Hepatocyte (in vitro differentiated cells): Measurements from ENCODE around the gene MAP6.

Experiments
- EZH2 ChIP-seq: fragments of 200-600 bp; sonication (generic); IDR thresholded peaks from 2 replicates; pipeline ENCODE4 v1.6.1; 2016; ENCODE audit warnings: antibody characterized with exemption, mild to moderate bottlenecking, borderline replicate concordance
- EZH2phosphoT487 ChIP-seq: fragments of 200-600 bp; sonication (generic); IDR thresholded peaks from one replicate; pipeline ENCODE4 v1.6.1; 2018; ENCODE audit warnings: antibody characterized with exemption, mild to moderate bottlenecking, low read depth, moderate library complexity; ENCODE audit not compliant: unreplicated experiment, severe bottlenecking
- TF ChIP-seq, protein P1 (sequence below): fragments of 200-600 bp; sonication (generic); IDR thresholded peaks from 2 replicates; pipeline ENCODE4 v1.5.1; 2016; ENCODE audit warnings: antibody characterized with exemption, mild to moderate bottlenecking; ENCODE audit not compliant: poor library complexity

DNA sequence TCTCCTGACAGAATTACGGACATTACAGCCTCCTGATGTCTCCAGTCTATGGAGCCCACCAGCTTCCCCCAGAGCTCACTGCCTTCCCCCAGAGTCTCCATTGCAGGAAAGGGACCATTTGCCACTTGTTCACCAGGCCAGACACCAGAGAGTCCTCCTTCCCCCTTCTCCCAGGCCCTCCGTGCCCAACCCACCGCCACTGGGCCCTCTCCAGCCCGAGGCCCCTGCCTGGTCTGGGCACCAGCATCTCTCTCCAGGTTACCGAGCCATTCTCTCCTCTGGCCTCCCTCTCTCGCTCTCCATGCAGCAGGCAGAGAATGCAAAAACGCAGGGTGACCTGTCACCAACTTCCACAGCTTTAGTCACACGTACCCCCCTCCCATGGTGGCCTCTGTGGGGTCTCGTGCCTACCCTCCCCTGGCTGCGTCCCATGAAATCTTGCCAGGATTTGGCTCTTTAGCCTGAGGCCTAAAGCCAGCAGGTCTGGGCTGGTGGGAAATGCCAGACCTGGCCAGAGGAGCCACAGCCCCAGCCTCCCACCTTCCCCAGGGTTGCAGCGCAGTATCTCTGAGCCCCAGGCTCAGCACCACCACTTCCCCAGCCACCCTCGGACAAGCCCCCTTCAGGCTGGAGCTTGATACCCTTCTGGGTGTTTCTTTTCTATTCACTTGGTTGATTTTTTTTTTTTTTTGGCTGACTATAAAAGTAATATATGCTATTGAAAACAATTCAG is 113.6 kb downstream of the MAP6 start:
- TF ChIP-seq, protein P1, sequence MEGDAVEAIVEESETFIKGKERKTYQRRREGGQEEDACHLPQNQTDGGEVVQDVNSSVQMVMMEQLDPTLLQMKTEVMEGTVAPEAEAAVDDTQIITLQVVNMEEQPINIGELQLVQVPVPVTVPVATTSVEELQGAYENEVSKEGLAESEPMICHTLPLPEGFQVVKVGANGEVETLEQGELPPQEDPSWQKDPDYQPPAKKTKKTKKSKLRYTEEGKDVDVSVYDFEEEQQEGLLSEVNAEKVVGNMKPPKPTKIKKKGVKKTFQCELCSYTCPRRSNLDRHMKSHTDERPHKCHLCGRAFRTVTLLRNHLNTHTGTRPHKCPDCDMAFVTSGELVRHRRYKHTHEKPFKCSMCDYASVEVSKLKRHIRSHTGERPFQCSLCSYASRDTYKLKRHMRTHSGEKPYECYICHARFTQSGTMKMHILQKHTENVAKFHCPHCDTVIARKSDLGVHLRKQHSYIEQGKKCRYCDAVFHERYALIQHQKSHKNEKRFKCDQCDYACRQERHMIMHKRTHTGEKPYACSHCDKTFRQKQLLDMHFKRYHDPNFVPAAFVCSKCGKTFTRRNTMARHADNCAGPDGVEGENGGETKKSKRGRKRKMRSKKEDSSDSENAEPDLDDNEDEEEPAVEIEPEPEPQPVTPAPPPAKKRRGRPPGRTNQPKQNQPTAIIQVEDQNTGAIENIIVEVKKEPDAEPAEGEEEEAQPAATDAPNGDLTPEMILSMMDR, result no peak
- no peak for TF ChIP-seq EZH2phosphoT487
- no peak for TF ChIP-seq EZH2
